Lung microvascular endothelial cell (primary cell): ENCODE data around the gene CUL1. TPM values are rescaled to one million over a fixed set of nuclear protein-coding genes. Genes with fewer than 3 reads are reported as not detected.
A peak's percentile ranks its signal among the peaks of the same experiment; 100 is the strongest.
"Not testable (repeated sequence)": the region's sequence is repeated elsewhere in the genome, so short reads cannot be mapped to it uniquely, and the experiment has no call there.

ENCODE experiments used
- DNase-seq, 2 donors: peaks; one replicate each; pipeline versions ENCODE4 v3.0.0 to v3.0.0-alpha.2; 2010; ENCODE audit warnings: low read depth in 2 of 2
- total RNA-seq: library from RNA; depleted of rRNA; stranded (reverse); fragments of >200 nt; gene quantifications from 2 replicates; pipeline ENCODE4 v1.2.1, GENCODE V29; 2014

The CUL1 gene
- total RNA-seq, 1 donor from 2014 or later = 31.9 TPM

- peak; percentile 81 to 86 for DNase-seq
Measured at GRCh38 chr7:148697256-148698006, 1.3 kb upstream of the CUL1 start.

- DNase-seq = no peak
Measured at GRCh38 chr7:148698007-148698396, 701 bp upstream of the CUL1 start.

GRCh38 chr7:148699024-148699781, 500 bp downstream of the CUL1 start:
- peak; percentile 55 to 64 for DNase-seq

- DNase-seq = peak; percentile 11 to 17
Measured at GRCh38 chr7:148699782-148700629, 1.3 kb downstream of the CUL1 start.

- peak; percentile 21 to 53 for DNase-seq
Measured at GRCh38 chr7:148700661-148701064, 2.0 kb downstream of the CUL1 start.

GRCh38 chr7:148701414-148701813, 2.7 kb downstream of the CUL1 start:
- peak; percentile 9 to 51 for DNase-seq

- no peak for DNase-seq
Measured at GRCh38 chr7:148702876-148703670, 4.4 kb downstream of the CUL1 start.

GRCh38 chr7:148703671-148703962, 4.9 kb downstream of the CUL1 start:
- not testable (repeated sequence) for DNase-seq

- no peak for DNase-seq
Measured at GRCh38 chr7:148704189-148704588, 5.5 kb downstream of the CUL1 start.

GRCh38 chr7:148704970-148705369, 6.3 kb downstream of the CUL1 start:
- DNase-seq = no peak

GRCh38 chr7:148706368-148706767, 7.7 kb downstream of the CUL1 start:
- DNase-seq = no peak

GRCh38 chr7:148708026-148708885, 9.6 kb downstream of the CUL1 start:
- no peak for DNase-seq

- DNase-seq = no peak
Measured at GRCh38 chr7:148709014-148709413, 10.3 kb downstream of the CUL1 start.

GRCh38 chr7:148710426-148710825, 11.7 kb downstream of the CUL1 start:
- not testable (repeated sequence) for DNase-seq

GRCh38 chr7:148711191-148712102, 12.7 kb downstream of the CUL1 start:
- DNase-seq = no peak

- DNase-seq = no peak
Measured at GRCh38 chr7:148712678-148713329, 14.1 kb downstream of the CUL1 start.

GRCh38 chr7:148714498-148714897, 15.8 kb downstream of the CUL1 start:
- DNase-seq = no peak

- DNase-seq = no peak
Measured at GRCh38 chr7:148715027-148715426, 16.3 kb downstream of the CUL1 start.
